Cardiac fibroblast (primary cell): Measurements from ENCODE around the gene FRMD1.

Experiments used
- DNase-seq, 2 donors: peaks; one replicate each; pipeline versions ENCODE4 v3.0.0 to v3.0.0-alpha.2; 2010; ENCODE audit warnings: low read depth in 2 of 2
- H3K4me3 ChIP-seq, 2 donors: replicated peaks in 1 of 2; 1 replicate in 1 of 2; 2 replicates in 1 of 2; pipeline ENCODE4 v1.5.1; 2011; ENCODE audit warnings: low read depth in 2 of 2, low read length in 2 of 2, mild to moderate bottlenecking in 2 of 2, moderate library complexity in 1 of 2
- TF ChIP-seq, protein P1 (sequence below): IDR thresholded peaks from one replicate; pipeline ENCODE4 v1.5.1; 2011; ENCODE audit warnings: low read depth, mild to moderate bottlenecking, low read length, inconsistent platforms

FRMD1 gene

DNA sequence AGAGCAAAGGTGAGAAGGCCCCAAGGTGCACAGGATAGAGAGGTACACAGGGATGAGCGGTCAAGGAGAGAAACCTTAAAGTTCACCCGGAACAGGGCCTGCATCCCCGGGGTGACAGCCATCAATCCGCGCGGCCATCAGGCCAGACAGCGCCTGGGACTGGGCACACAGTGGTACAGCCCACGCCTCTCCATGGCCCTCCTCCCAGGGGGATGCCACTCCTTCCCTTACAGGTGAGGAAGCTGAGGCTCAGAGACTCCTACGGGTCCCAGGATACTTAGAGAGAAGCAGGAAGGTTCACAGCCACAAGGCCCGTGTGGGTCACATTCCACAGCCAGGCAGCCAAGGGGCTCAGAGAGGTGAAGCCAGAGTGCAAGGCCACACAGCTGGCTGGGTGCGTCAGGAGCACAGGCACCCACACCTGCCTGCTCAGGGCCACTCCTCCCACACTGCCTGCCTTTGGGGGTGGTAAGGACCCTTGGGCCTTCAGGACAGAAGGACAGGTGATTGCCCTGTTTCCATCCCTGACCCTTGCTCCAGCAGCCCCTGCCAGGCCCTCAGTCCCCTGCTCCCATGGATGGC lies 14.7 kb downstream of the FRMD1 start:
- TF ChIP-seq, protein P1, sequence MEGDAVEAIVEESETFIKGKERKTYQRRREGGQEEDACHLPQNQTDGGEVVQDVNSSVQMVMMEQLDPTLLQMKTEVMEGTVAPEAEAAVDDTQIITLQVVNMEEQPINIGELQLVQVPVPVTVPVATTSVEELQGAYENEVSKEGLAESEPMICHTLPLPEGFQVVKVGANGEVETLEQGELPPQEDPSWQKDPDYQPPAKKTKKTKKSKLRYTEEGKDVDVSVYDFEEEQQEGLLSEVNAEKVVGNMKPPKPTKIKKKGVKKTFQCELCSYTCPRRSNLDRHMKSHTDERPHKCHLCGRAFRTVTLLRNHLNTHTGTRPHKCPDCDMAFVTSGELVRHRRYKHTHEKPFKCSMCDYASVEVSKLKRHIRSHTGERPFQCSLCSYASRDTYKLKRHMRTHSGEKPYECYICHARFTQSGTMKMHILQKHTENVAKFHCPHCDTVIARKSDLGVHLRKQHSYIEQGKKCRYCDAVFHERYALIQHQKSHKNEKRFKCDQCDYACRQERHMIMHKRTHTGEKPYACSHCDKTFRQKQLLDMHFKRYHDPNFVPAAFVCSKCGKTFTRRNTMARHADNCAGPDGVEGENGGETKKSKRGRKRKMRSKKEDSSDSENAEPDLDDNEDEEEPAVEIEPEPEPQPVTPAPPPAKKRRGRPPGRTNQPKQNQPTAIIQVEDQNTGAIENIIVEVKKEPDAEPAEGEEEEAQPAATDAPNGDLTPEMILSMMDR: no peak
- H3K4me3 ChIP-seq: no peak overlapping the region
- DNase-seq: no peak

DNA sequence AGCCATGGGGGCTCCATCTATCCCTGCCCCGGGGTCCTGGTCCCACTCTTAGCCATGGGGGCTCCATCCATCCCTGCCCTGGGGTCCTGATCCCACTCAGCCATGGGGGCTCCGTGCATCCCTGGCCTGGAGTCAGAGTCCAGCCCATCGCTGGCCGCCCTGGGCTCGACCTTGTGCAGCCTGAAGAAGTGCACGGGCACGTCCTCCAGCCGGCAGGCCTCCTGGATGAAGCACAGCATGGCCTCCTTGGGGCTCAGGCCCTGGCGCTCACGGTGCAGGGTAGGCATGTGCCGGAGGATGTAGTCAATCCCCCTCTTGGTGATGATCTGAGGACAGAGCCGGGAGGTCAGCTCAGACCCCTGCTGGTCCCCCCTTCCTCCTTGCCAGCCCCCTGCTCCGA lies 15.6 kb downstream of the FRMD1 start:
- TF ChIP-seq, protein P1: no peak
- no peak overlapping the region for H3K4me3 ChIP-seq
- no peak for DNase-seq

DNA sequence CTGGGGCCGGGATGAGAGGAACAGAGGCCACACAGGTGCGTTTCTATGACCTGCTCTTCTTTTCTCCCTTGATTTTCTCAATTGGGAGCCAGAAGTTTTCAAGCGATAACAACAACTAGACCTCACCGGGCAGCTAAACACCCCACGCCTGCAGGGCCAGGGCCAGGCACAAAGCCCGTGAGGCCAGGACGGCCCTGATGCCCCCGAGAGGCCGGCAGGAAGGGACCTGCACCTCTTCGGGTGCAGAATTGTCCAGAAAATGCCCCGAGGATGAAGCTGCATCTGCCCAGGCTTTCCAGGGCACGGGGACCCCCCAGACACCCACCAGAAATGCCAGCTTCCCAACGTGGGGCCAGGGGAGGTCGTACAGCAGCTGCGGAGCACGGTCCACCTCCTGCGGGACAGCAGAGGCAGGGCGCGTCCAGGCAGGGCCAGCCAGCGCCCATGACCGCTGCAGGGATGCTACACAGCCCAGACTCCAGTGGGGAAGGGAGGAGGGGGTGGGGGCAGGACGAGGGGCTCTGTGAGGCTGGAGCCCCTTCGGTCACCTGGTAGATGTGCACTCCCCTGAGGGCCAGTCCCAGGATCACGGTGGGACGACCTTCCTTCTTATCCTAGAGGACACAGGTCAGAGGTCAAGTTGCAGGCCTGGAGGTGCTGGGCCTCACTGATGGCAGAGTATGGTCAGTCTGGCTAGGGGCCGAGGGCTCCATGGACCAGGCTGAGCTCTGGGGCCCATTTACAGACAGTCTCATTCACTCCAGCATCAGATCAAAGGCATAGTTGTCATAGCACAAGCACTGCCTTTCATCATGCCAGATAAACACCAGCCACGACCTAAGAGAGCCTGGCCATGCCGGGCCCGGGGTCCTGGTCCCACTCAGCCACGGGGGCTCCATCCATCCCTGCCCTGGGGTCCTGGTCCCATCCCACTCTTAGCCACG lies 16.4 kb downstream of the FRMD1 start:
- DNase-seq: no peak
- H3K4me3 ChIP-seq: no peak overlapping the region
- TF ChIP-seq, protein P1: no peak

DNA sequence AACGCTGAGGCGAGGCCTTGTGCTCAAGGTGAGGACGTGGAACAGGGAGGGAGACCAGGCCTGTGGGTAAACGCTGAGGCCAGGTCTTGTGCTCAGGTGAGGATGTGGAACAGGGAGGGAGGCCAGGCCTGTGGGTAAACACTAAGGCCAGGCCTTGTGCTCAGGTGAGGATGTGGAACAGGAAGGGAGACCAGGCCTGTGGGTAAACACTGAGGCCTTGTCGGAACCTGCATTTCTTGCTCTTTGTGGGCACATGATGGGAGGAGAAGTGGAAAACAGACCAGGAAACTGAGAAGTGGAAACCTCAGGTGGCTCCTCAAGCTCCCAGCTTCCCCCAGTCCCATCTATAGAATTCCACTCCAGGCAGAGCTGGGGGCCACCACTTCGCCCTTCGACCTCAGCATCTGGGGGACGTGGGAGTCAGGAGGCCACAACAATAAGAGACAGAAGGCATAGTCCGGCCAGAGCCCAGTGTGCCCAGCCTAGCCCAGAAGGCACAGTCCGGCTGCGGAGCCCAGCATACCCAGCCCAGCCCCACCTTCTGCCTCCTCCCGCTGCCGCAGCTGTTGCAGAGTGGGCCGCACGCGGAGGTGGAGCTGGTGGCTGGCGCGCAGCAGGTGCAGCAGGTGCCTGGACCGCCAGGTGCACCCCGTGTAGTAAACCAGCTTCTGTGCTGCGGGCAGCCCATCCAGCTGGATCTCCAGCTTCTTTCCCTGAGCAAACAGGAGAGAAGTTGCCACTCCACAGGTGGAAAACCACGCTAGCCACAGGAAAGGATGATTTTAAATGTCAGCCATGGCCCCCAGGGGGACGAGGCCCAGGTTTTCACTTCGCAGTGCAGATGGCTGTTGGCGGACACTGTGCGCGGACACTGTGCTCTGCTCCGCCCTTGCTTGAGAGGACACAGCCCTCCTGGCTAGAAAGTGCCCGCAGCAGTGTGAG lies 17.5 kb downstream of the FRMD1 start:
- DNase-seq: no peak
- TF ChIP-seq, protein P1: no peak
- H3K4me3 ChIP-seq: no peak overlapping the region

DNA sequence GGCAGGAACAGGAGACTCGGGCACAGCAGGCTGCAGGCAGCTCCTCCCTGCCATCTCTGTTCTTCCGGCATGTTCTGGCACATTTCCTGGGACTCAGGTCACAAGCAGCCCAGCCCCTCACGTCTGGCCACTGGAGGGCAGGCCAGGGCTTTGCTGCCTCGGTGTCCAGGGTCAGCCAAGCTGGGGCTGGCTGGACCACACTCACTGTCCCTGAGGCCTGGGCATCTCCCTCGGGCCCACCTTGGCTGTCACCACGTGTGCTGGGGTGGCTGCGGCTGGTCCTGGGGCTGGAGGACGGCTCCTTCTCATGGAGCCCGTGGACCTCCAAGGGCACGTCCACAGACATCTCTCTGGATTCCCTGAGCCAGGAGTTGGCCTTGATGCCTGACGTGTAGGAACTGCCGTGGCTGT lies 18.5 kb downstream of the FRMD1 start:
- TF ChIP-seq, protein P1: peak; percentile 47
- peak; percentile 38 to 88 for DNase-seq
- no peak overlapping the region for H3K4me3 ChIP-seq
